Measurements from ENCODE around the gene HEBP1. TPM values are rescaled to one million over a fixed set of nuclear protein-coding genes. Genes with fewer than 3 reads are reported as not detected.
A peak's percentile ranks its signal among the peaks of the same experiment; 100 is the strongest.

Gene HEBP1
- 7.4 and 8.6 TPM in 2 replicates for total RNA-seq (ENCODE audit: low replicate concordance)

GRCh38 chr12:12999959-13000615 lies at the start of gene HEBP1:
Gene HEBP1, minus strand, starts transcription at chr12:13000265. Its CDS starts 151 bp downstream, at chr12:13000114.
- H3K27ac ChIP-seq = no peak within 1 kb of the TSS
- H3K4me1 ChIP-seq = no peaks in the 10 kb centered on the region
- Mint-ChIP-seq H3K4me1 (peaks cover 29% of the 10 kb centered on the region), H3K9me3 (no peaks in the 10 kb centered on the region), H3K27me3 (ENCODE audit: insufficient read depth, low read depth) (peaks cover 4% of the 10 kb centered on the region), H3K27ac (peak within 1 kb of the TSS; percentile 44), H3K4me3 (peak within 1 kb of the TSS; percentile 97), H3K36me3 (peaks cover 9% of the 10 kb centered on the region)
- H3K9me3 ChIP-seq (ENCODE audit: low read depth) = no peaks in the 10 kb centered on the region
- no peaks in the 10 kb centered on the region for H4K20me1 ChIP-seq (ENCODE audit: low read depth)
- TF ChIP-seq CTCF (IDR thresholded peaks at IDR 0.05) (peak; percentile 19), EZH2phosphoT487 (IDR thresholded peaks at IDR 0.05) (no peak)
- H2AFZ ChIP-seq (replicated peaks) = peak within 1 kb of the TSS; percentile 96
- DNase-seq (ENCODE audit: low spot score) = peak; percentile 95
- H3K4me3 ChIP-seq = peak within 1 kb of the TSS; percentile 74
- no peaks in the 10 kb centered on the region for H3K36me3 ChIP-seq
- peak within 1 kb of the TSS; percentile 38 for H3K9ac ChIP-seq
- H3K4me2 ChIP-seq = peak within 1 kb of the TSS; percentile 93
- H3K27me3 ChIP-seq = peaks cover 13% of the 10 kb centered on the region
- peaks cover 8% of the 10 kb centered on the region for H3F3A ChIP-seq (ENCODE audit: low read depth)
- H3K79me2 ChIP-seq (ENCODE audit: low read depth) = no peaks in the 10 kb centered on the region

GRCh38 chr12:13049816-13050215 lies 49.8 kb upstream of the HEBP1 start:
- H3K27ac ChIP-seq = no peak overlapping the region
- Mint-ChIP-seq H3K27me3 (ENCODE audit: insufficient read depth, low read depth) (no peaks in the 10 kb centered on the region), H3K4me1 (peaks cover 16% of the 10 kb centered on the region), H3K36me3 (peaks cover 12% of the 10 kb centered on the region), H3K4me3 (no peak overlapping the region), H3K27ac (no peak overlapping the region), H3K9me3 (peaks cover 17% of the 10 kb centered on the region)
- no peaks in the 10 kb centered on the region for H3K9me3 ChIP-seq (ENCODE audit: low read depth)
- no peaks in the 10 kb centered on the region for H4K20me1 ChIP-seq (ENCODE audit: low read depth)
- TF ChIP-seq EZH2phosphoT487 (IDR thresholded peaks at IDR 0.05) = no peak
- TF ChIP-seq EZH2 (IDR thresholded peaks at IDR 0.05) = no peak
- no peak for TF ChIP-seq CTCF (IDR thresholded peaks at IDR 0.05)
- H3K4me3 ChIP-seq = no peak overlapping the region
- H3K9ac ChIP-seq = no peak overlapping the region
- peaks cover 11% of the 10 kb centered on the region for H3K4me1 ChIP-seq
- no peak for DNase-seq (ENCODE audit: low spot score)
- no peaks in the 10 kb centered on the region for H3F3A ChIP-seq (ENCODE audit: low read depth)
- H3K36me3 ChIP-seq = peaks cover 5% of the 10 kb centered on the region
- H2AFZ ChIP-seq (replicated peaks) = no peak overlapping the region
- H3K79me2 ChIP-seq (ENCODE audit: low read depth) = peaks cover 52% of the 10 kb centered on the region
- H3K4me2 ChIP-seq = peak overlapping the region; percentile 10
- no peaks in the 10 kb centered on the region for H3K27me3 ChIP-seq

- no peak for DNase-seq (ENCODE audit: low spot score)
- TF ChIP-seq EZH2 (IDR thresholded peaks at IDR 0.05) = no peak
- H3K4me3 ChIP-seq = no peak overlapping the region
- no peaks in the 10 kb centered on the region for H3K9me3 ChIP-seq (ENCODE audit: low read depth)
- H3K36me3 ChIP-seq = no peaks in the 10 kb centered on the region
- H3K36me3 Mint-ChIP-seq = peaks cover 4% of the 10 kb centered on the region
- peaks cover 9% of the 10 kb centered on the region for H3K27me3 ChIP-seq
- no peak overlapping the region for H3K9ac ChIP-seq
- H3K27ac ChIP-seq = no peak overlapping the region
- peaks cover 2% of the 10 kb centered on the region for H3K9me3 Mint-ChIP-seq
- no peaks in the 10 kb centered on the region for H4K20me1 ChIP-seq (ENCODE audit: low read depth)
- no peak overlapping the region for H3K27ac Mint-ChIP-seq
- H3K4me2 ChIP-seq = no peak overlapping the region
- H2AFZ ChIP-seq (replicated peaks) = no peak overlapping the region
- peaks cover 12% of the 10 kb centered on the region for H3K4me1 ChIP-seq
- H3F3A ChIP-seq (ENCODE audit: low read depth) = peaks cover 2% of the 10 kb centered on the region
- H3K79me2 ChIP-seq (ENCODE audit: low read depth) = peaks cover 39% of the 10 kb centered on the region
- H3K4me3 Mint-ChIP-seq = no peak overlapping the region
- H3K4me1 Mint-ChIP-seq = peaks cover 14% of the 10 kb centered on the region
- no peaks in the 10 kb centered on the region for H3K27me3 Mint-ChIP-seq (ENCODE audit: insufficient read depth, low read depth)
Measured at GRCh38 chr12:13046964-13047363, 46.9 kb upstream of the HEBP1 start.

GRCh38 chr12:13045816-13046215 lies 45.8 kb upstream of the HEBP1 start:
- peaks cover 2% of the 10 kb centered on the region for H3F3A ChIP-seq (ENCODE audit: low read depth)
- H3K4me1 ChIP-seq = peaks cover 12% of the 10 kb centered on the region
- Mint-ChIP-seq H3K4me1 (peaks cover 14% of the 10 kb centered on the region), H3K36me3 (peaks cover 4% of the 10 kb centered on the region), H3K27ac (no peak overlapping the region), H3K27me3 (ENCODE audit: insufficient read depth, low read depth) (no peaks in the 10 kb centered on the region), H3K4me3 (peak overlapping the region; percentile 94), H3K9me3 (no peaks in the 10 kb centered on the region)
- H3K27ac ChIP-seq = no peak overlapping the region
- peaks cover 9% of the 10 kb centered on the region for H3K27me3 ChIP-seq
- DNase-seq (ENCODE audit: low spot score) = no peak
- H3K36me3 ChIP-seq = no peaks in the 10 kb centered on the region
- no peaks in the 10 kb centered on the region for H3K9me3 ChIP-seq (ENCODE audit: low read depth)
- peak overlapping the region; percentile 71 for H3K4me3 ChIP-seq
- no peaks in the 10 kb centered on the region for H4K20me1 ChIP-seq (ENCODE audit: low read depth)
- H2AFZ ChIP-seq (replicated peaks) = no peak overlapping the region
- no peak overlapping the region for H3K9ac ChIP-seq
- H3K4me2 ChIP-seq = peak overlapping the region; percentile 95
- TF ChIP-seq CTCF (IDR thresholded peaks at IDR 0.05) = no peak
- TF ChIP-seq EZH2phosphoT487 (IDR thresholded peaks at IDR 0.05) = no peak
- no peak for TF ChIP-seq EZH2 (IDR thresholded peaks at IDR 0.05)
- H3K79me2 ChIP-seq (ENCODE audit: low read depth) = peaks cover 30% of the 10 kb centered on the region
